Measurements from ENCODE around the gene KCNMB3.
"Not testable (repeated sequence)": the region's sequence is repeated elsewhere in the genome, so short reads cannot be mapped to it uniquely, and the experiment has no call there.

KCNMB3 gene

DNA sequence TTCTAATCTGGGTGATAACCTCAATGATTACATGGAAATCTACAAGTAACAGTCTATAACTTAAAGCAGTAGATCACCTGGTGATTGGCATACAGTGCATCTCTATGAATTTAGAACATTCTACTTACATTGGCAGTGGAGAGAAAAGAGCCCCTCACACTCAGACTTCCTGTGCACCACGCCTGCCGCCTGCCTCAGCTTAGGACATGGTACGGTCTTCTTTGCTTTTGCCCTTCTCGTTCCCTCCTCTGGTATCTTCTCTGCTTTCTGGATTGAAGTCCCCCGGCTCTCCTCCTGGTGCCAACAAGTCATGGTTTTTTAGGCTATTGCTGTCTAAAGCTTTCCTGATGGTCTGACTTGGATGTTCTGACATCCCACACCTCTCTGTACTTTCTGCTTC lies 7.9 kb upstream of the KCNMB3 start:
- peak; percentile 27; the same call in 1 of the 3 replicates for ATAC-seq (ENCODE audit: insufficient read depth, low read depth)
- Histone ChIP-seq H2AFZ (ENCODE audit: low read depth, low read length) (no peak overlapping the region), H3K9ac (ENCODE audit: low read depth, low read length) (no peak overlapping the region), H3K4me2 (ENCODE audit: insufficient read depth, low read length) (no peak overlapping the region), H3K79me2 (ENCODE audit: insufficient read depth, low read length) (no peaks in the 10 kb centered on the region), H3K27ac (ENCODE audit: low read length) (no peak overlapping the region), H3K36me3 (ENCODE audit: insufficient read depth, low read length) (no peaks in the 10 kb centered on the region), H3K9me3 (ENCODE audit: insufficient read depth, low read length, severe bottlenecking) (no peaks in the 10 kb centered on the region), H3K27me3 (ENCODE audit: insufficient read depth, low read length, poor library complexity) (no peaks in the 10 kb centered on the region), H3K4me1 (ENCODE audit: insufficient read depth, low read length) (no peaks in the 10 kb centered on the region), H4K20me1 (ENCODE audit: insufficient read depth, low read length) (no peaks in the 10 kb centered on the region), H3K4me3 (ENCODE audit: low read depth in 1 of 2, low read length in 2 of 2) (no peak overlapping the region)
- no peak for DNase-seq
- TF ChIP-seq, protein P1, sequence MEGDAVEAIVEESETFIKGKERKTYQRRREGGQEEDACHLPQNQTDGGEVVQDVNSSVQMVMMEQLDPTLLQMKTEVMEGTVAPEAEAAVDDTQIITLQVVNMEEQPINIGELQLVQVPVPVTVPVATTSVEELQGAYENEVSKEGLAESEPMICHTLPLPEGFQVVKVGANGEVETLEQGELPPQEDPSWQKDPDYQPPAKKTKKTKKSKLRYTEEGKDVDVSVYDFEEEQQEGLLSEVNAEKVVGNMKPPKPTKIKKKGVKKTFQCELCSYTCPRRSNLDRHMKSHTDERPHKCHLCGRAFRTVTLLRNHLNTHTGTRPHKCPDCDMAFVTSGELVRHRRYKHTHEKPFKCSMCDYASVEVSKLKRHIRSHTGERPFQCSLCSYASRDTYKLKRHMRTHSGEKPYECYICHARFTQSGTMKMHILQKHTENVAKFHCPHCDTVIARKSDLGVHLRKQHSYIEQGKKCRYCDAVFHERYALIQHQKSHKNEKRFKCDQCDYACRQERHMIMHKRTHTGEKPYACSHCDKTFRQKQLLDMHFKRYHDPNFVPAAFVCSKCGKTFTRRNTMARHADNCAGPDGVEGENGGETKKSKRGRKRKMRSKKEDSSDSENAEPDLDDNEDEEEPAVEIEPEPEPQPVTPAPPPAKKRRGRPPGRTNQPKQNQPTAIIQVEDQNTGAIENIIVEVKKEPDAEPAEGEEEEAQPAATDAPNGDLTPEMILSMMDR (IDR thresholded peaks at IDR 0.05; ENCODE audit: borderline replicate concordance, extremely low read depth, low read length, poor library complexity, severe bottlenecking) = no peak
- no peak for TF ChIP-seq EZH2 (IDR thresholded peaks at IDR 0.05; ENCODE audit: borderline replicate concordance, low read depth, low read length, severe bottlenecking)

DNA sequence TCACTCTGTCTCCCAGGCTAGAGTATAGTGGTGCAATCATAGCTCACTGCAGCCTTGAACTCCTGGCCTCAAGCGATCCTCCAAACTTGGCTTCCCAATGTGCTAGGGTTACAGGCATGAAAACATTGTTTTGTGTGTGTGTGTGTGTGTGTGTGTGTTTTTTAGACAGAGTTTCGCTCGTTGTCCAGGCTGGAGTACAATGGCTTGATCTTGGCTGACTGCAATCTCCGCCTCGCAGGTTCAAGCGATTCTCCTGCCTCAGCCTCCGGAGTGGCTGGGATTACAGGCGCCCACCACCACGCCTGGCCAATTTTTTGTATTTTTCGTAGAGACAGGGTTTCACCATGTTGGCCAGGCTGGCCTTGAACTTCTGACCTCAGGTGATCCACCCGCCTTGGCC lies 6.8 kb upstream of the KCNMB3 start:
- not testable (repeated sequence) for H3K4me3 ChIP-seq (ENCODE audit: low read depth in 1 of 2, low read length in 2 of 2); DNase-seq; H4K20me1 ChIP-seq (ENCODE audit: insufficient read depth, low read length); H3K4me2 ChIP-seq (ENCODE audit: insufficient read depth, low read length); H3K4me1 ChIP-seq (ENCODE audit: insufficient read depth, low read length); H3K9ac ChIP-seq (ENCODE audit: low read depth, low read length); ATAC-seq (ENCODE audit: insufficient read depth, low read depth); H3K27ac ChIP-seq (ENCODE audit: low read length); H2AFZ ChIP-seq (ENCODE audit: low read depth, low read length); H3K9me3 ChIP-seq (ENCODE audit: insufficient read depth, low read length, severe bottlenecking); H3K79me2 ChIP-seq (ENCODE audit: insufficient read depth, low read length); H3K36me3 ChIP-seq (ENCODE audit: insufficient read depth, low read length); H3K27me3 ChIP-seq (ENCODE audit: insufficient read depth, low read length, poor library complexity)

DNA sequence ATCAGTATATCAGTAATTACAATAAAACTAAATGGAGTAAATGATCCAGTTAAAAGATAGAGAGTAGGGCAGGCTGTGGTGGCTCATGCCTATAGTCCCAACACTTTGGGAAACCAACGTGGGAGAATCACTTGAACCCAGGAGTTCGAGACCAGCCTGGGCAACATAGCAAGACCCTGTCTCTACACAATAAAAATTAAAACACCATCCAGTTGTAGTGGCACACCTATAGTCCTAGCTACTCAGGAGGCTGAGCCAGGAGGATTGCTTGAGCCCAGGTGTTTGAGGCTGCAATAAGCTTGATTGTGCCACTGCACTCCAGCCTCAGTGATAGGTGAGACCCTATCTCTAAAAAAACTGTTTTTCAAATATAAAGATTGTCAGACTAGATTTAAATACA lies 5.9 kb upstream of the KCNMB3 start:
- TF ChIP-seq, protein P1 (IDR thresholded peaks at IDR 0.05; ENCODE audit: borderline replicate concordance, extremely low read depth, low read length, poor library complexity, severe bottlenecking) = no peak
- TF ChIP-seq EZH2 (IDR thresholded peaks at IDR 0.05; ENCODE audit: borderline replicate concordance, low read depth, low read length, severe bottlenecking) = no peak
- Histone ChIP-seq H3K79me2 (ENCODE audit: insufficient read depth, low read length) (no peaks in the 10 kb centered on the region), H3K9me3 (ENCODE audit: insufficient read depth, low read length, severe bottlenecking) (no peaks in the 10 kb centered on the region), H3K4me3 (ENCODE audit: low read depth in 1 of 2, low read length in 2 of 2) (no peak overlapping the region), H3K9ac (ENCODE audit: low read depth, low read length) (no peak overlapping the region), H3K36me3 (ENCODE audit: insufficient read depth, low read length) (no peaks in the 10 kb centered on the region), H3K27ac (ENCODE audit: low read length) (no peak overlapping the region), H3K27me3 (ENCODE audit: insufficient read depth, low read length, poor library complexity) (no peaks in the 10 kb centered on the region), H3K4me2 (ENCODE audit: insufficient read depth, low read length) (no peak overlapping the region), H4K20me1 (ENCODE audit: insufficient read depth, low read length) (no peaks in the 10 kb centered on the region), H2AFZ (ENCODE audit: low read depth, low read length) (no peak overlapping the region), H3K4me1 (ENCODE audit: insufficient read depth, low read length) (no peaks in the 10 kb centered on the region)
- ATAC-seq (ENCODE audit: insufficient read depth, low read depth) (no peak), DNase-seq (no peak)

DNA sequence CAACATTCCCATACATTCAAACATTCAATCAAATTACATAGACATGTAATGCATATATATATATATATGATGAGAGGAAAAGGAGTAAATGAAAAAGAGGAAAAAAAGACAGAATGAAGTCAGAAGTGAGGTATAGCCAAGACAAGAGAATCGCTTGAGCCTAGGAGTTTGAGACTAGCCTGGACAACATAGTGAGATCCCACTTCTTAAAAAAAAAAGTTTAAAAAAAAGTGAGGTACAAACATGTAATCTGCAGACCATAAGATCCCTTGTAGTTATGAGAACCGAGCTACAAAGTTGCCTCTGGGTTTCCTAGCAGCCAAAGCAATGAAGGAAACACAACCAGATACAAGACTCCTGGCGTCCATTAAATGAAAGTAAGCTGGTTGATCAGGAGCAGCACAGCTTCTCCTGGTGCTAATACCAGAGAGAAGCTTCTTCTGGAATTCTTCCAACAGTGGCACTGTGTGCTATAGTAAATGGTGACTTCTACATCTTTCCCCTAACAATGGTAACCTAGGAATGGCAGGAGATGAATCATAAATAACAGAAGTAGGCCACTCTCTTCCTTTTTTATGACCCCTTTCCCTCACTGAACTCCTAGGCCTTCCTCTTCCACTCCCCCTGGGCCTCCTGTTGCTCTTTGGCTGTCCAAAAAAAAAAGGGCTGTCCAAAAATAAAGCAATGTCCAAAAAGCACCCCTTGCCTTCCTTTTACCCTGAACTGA lies 3.5 kb downstream of the KCNMB3 start:
- ATAC-seq (ENCODE audit: insufficient read depth, low read depth) (no peak), DNase-seq (no peak)
- peaks cover 6% of the 10 kb centered on the region for H3K27me3 ChIP-seq (ENCODE audit: insufficient read depth, low read length, poor library complexity)
- no peak overlapping the region for H3K4me2 ChIP-seq (ENCODE audit: insufficient read depth, low read length)
- no peaks in the 10 kb centered on the region for H3K36me3 ChIP-seq (ENCODE audit: insufficient read depth, low read length)
- no peak overlapping the region for H3K9ac ChIP-seq (ENCODE audit: low read depth, low read length)
- H3K4me3 ChIP-seq (ENCODE audit: low read depth in 1 of 2, low read length in 2 of 2) = no peak overlapping the region
- no peak overlapping the region for H2AFZ ChIP-seq (ENCODE audit: low read depth, low read length)
- H3K4me1 ChIP-seq (ENCODE audit: insufficient read depth, low read length) = no peaks in the 10 kb centered on the region
- H3K79me2 ChIP-seq (ENCODE audit: insufficient read depth, low read length) = no peaks in the 10 kb centered on the region
- no peak overlapping the region for H3K27ac ChIP-seq (ENCODE audit: low read length)
- H4K20me1 ChIP-seq (ENCODE audit: insufficient read depth, low read length) = no peaks in the 10 kb centered on the region
- TF ChIP-seq, protein P1 (IDR thresholded peaks at IDR 0.05; ENCODE audit: borderline replicate concordance, extremely low read depth, low read length, poor library complexity, severe bottlenecking) = no peak
- TF ChIP-seq EZH2 (IDR thresholded peaks at IDR 0.05; ENCODE audit: borderline replicate concordance, low read depth, low read length, severe bottlenecking) = no peak
- no peaks in the 10 kb centered on the region for H3K9me3 ChIP-seq (ENCODE audit: insufficient read depth, low read length, severe bottlenecking)

All from DND-41 (cell line).